AG04450 (cell line): ENCODE measurements around the gene SPTBN4. TPM values are rescaled to one million over a fixed set of nuclear protein-coding genes. Genes with fewer than 3 reads are reported as not detected.

ENCODE experiments used
- CTCF ChIA-PET: fragments of 300-600, 350-600 bp; formaldehyde crosslinking; extraction: SDS; loops from one replicate; lab custom pipeline; 2022; ENCODE audit warnings: antibody characterized with exemption, inconsistent platforms; lab: Charles Lee
- POLR2A ChIA-PET: fragments of 350-600 bp; formaldehyde crosslinking; extraction: SDS; loops from one replicate; lab custom pipeline; 2021; ENCODE audit warnings: antibody characterized with exemption, inconsistent platforms; lab: Yijun Ruan, JAX
- DNase-seq: peaks from one replicate; pipeline ENCODE4 v3.0.0-alpha.2; 2011; ENCODE audit warnings: low read depth, low spot score
- H3K27ac ChIP-seq: one replicate; pipeline ENCODE4 v1.5.1; 2012; ENCODE audit warnings: low read depth, low read length, control low read depth
- H3K27me3 ChIP-seq: one replicate; pipeline ENCODE4 v1.6.0; 2012; ENCODE audit warnings: low read length; ENCODE audit not compliant: control insufficient read depth, insufficient read depth
- H3K4me3 ChIP-seq: 2 replicates; pipeline ENCODE4 v1.5.1; 2011; ENCODE audit warnings: mild to moderate bottlenecking, low read depth, low read length, control low read depth
- H3K9me3 ChIP-seq: 2 replicates; pipeline ENCODE4 v1.5.1; 2012; ENCODE audit warnings: low read length; ENCODE audit not compliant: control insufficient read depth, insufficient read depth
- CTCF ChIP-seq: IDR thresholded peaks from 2 replicates; pipeline ENCODE4 v1.5.1; 2011; ENCODE audit warnings: low read depth, low read length, control low read depth, inconsistent platforms
- polyA plus RNA-seq: library from polyadenylated mRNA; depleted of rRNA; stranded (reverse); fragments of >200 nt; gene quantifications from 2 replicates; pipeline ENCODE4 v1.2.3, GENCODE V29; 2011

Gene SPTBN4
- polyA plus RNA-seq, 1 experiment: 1.3 TPM

GRCh38 chr19:40419780-40420179 is 47.0 kb upstream of the SPTBN4 start:
- Histone ChIP-seq H3K9me3 (peaks cover 3% of the 10 kb centered on the region; the same call in 1 of the 2 replicates), H3K27ac (no peak overlapping the region), H3K4me3 (no peak overlapping the region), H3K27me3 (no peaks in the 10 kb centered on the region)
- ChIA-PET POLR2A (no interaction called here), CTCF (interaction anchor here (0.6 to 2.3 kb wide), 26 partner anchors 9 to 578 kb away, joined by 3 to 35 read pairs (median 4); partner anchors contain the start of genes BLVRB, SERTAD3 and SPTBN4)
- no peak for DNase-seq
- no peak for TF ChIP-seq CTCF

- no peak for TF ChIP-seq CTCF
- Histone ChIP-seq H3K27ac (peak overlapping the region; percentile 95), H3K27me3 (no peaks in the 10 kb centered on the region), H3K4me3 (peak overlapping the region; percentile 71), H3K9me3 (peaks cover 3% of the 10 kb centered on the region; the same call in 1 of the 2 replicates)
- POLR2A ChIA-PET: interaction anchor here (0.6 to 1.7 kb wide), 16 partner anchors 9 to 843 kb away, joined by 3 to 30 read pairs (median 4); partner anchors contain the start of genes BLVRB, C19orf47, HNRNPUL1 and PLD3
- DNase-seq: no peak
- CTCF ChIA-PET: interaction anchor here (0.6 to 2.3 kb wide), 34 partner anchors 10 to 1755 kb away, joined by 3 to 35 read pairs (median 4); partner anchors contain the start of genes BLVRB, C19orf47, LTBP4 and SERTAD3
These were observed 46.4 kb upstream of the SPTBN4 start for GRCh38 chr19:40420451-40420765.

- Histone ChIP-seq H3K27ac (peak overlapping the region; percentile 95), H3K4me3 (peak overlapping the region; percentile 71), H3K27me3 (no peaks in the 10 kb centered on the region), H3K9me3 (peaks cover 3% of the 10 kb centered on the region; the same call in 1 of the 2 replicates)
- POLR2A ChIA-PET: interaction anchor here (0.6 to 1.7 kb wide), 19 partner anchors 8 to 985 kb away, joined by 3 to 30 read pairs (median 4); partner anchors contain the start of genes BLVRB, C19orf47, HNRNPUL1 and PLD3
- CTCF ChIA-PET: interaction anchor here (0.6 to 2.3 kb wide), 31 partner anchors 10 to 1756 kb away, joined by 3 to 35 read pairs (median 4); partner anchors contain the start of genes BLVRB, C19orf47, LTBP4 and SERTAD3
- TF ChIP-seq CTCF: peak; percentile 98
- DNase-seq: peak; percentile 75
These were observed 45.7 kb upstream of the SPTBN4 start for GRCh38 chr19:40420766-40421765.

GRCh38 chr19:40421993-40422747 is 44.6 kb upstream of the SPTBN4 start:
- Histone ChIP-seq H3K9me3 (peaks cover 3% of the 10 kb centered on the region; the same call in 1 of the 2 replicates), H3K27ac (peak overlapping the region; percentile 21), H3K4me3 (no peak overlapping the region), H3K27me3 (no peaks in the 10 kb centered on the region)
- ChIA-PET CTCF (interaction anchor here (2.3 kb wide), 2 partner anchors 11 to 43 kb away, joined by 7 to 35 read pairs; partner anchors contain the start of gene BLVRB), POLR2A (interaction anchor here (0.6 to 1.7 kb wide), 2 partner anchors 9 to 21 kb away, joined by 4 to 30 read pairs; partner anchors contain the start of gene PRX)
- TF ChIP-seq CTCF: no peak
- DNase-seq: no peak
